Activated effector memory CD4-positive, alpha-beta T cell treated with anti-CD3 and anti-CD28 coated beads, Interleukin-2, amount 50 U/mL, for 16 hours (primary cell): ENCODE measurements around the gene LHX3.
"Not testable (repeated sequence)": the region's sequence is repeated elsewhere in the genome, so short reads cannot be mapped to it uniquely, and the experiment has no call there.

Experiments used
- DNase-seq: peaks from one replicate; pipeline ENCODE4 v3.0.0-alpha.2; 2020

Gene LHX3

GRCh38 chr9:136240941-136241340 lies 36.0 kb upstream of the LHX3 start:
- no peak for DNase-seq

GRCh38 chr9:136239983-136240330 lies 35.0 kb upstream of the LHX3 start:
- DNase-seq = no peak

GRCh38 chr9:136239135-136239982 lies 34.4 kb upstream of the LHX3 start:
- DNase-seq = no peak

- DNase-seq = no peak
These were observed 33.4 kb upstream of the LHX3 start for GRCh38 chr9:136238342-136238732.

GRCh38 chr9:136237486-136238341 lies 32.8 kb upstream of the LHX3 start:
- no peak for DNase-seq

- DNase-seq = not testable (repeated sequence)
These were observed 31.8 kb upstream of the LHX3 start for GRCh38 chr9:136236471-136237410.

GRCh38 chr9:136235709-136236455 lies 31.0 kb upstream of the LHX3 start:
- no peak for DNase-seq

- no peak for DNase-seq
These were observed 30.2 kb upstream of the LHX3 start for GRCh38 chr9:136235171-136235570.

GRCh38 chr9:136234597-136234996 lies 29.7 kb upstream of the LHX3 start:
- peak; percentile 72 for DNase-seq

- no peak for DNase-seq
These were observed 28.9 kb upstream of the LHX3 start for GRCh38 chr9:136233868-136234267.

GRCh38 chr9:136233411-136233810 lies 28.5 kb upstream of the LHX3 start:
- DNase-seq = no peak

- DNase-seq = no peak
These were observed 28.0 kb upstream of the LHX3 start for GRCh38 chr9:136232969-136233368.

GRCh38 chr9:136231478-136232297 lies 26.8 kb upstream of the LHX3 start:
- peak; percentile 68 for DNase-seq

- no peak for DNase-seq
These were observed 25.8 kb upstream of the LHX3 start for GRCh38 chr9:136230773-136231172.

- no peak for DNase-seq
These were observed 25.4 kb upstream of the LHX3 start for GRCh38 chr9:136230365-136230764.

GRCh38 chr9:136229096-136230065 lies 24.5 kb upstream of the LHX3 start:
- DNase-seq = no peak

- no peak for DNase-seq
These were observed 23.4 kb upstream of the LHX3 start for GRCh38 chr9:136228107-136228875.

- no peak for DNase-seq
These were observed 21.9 kb upstream of the LHX3 start for GRCh38 chr9:136226680-136227407.
